IMR-90 (cell line): Measurements from ENCODE around the gene STAM. TPM values are rescaled to one million over a fixed set of nuclear protein-coding genes. Genes with fewer than 3 reads are reported as not detected.

Experiments
- ATAC-seq: fragments of 200-7000 bp; cut with Tn5 transposase; 2 replicates; pipeline ENCODE4 v1.9.1; 2020; ENCODE audit warnings: low read depth, mild to moderate bottlenecking, moderate library complexity
- BruUV-seq: library from RNA; stranded (reverse); fragments of 400-500 nt; replicated peaks from 2 replicates; lab custom pipeline; 2021; lab: Mats Ljungman, UMichigan
- CTCF ChIA-PET: fragments of 300-600 bp; formaldehyde crosslinking; extraction: SDS; loops from one replicate; lab custom pipeline; 2021; ENCODE audit warnings: antibody characterized with exemption; lab: Yijun Ruan, JAX
- POLR2A ChIA-PET: fragments of 300-600 bp; sonication (Branson Sonifier 250); formaldehyde crosslinking; loops from one replicate; lab custom pipeline; 2022; ENCODE audit warnings: antibody characterized with exemption; ENCODE audit not compliant: unreplicated experiment; lab: Charles Lee
- DNase-seq: peaks from one replicate; pipeline ENCODE4 v3.0.0; 2013
- H2AFZ ChIP-seq: replicated peaks from 2 replicates; pipeline ENCODE3; 2013; ENCODE audit warnings: low read length, mild to moderate bottlenecking; ENCODE audit not compliant: poor library complexity
- H2AK5ac ChIP-seq: 2 replicates; pipeline ENCODE4 v1.6.1; 2013; ENCODE audit warnings: low read depth, low read length, inconsistent platforms
- H2AK9ac ChIP-seq: replicated peaks from 2 replicates; pipeline ENCODE3; 2013; ENCODE audit warnings: mild to moderate bottlenecking, low read depth, low read length, moderate library complexity; ENCODE audit not compliant: poor library complexity
- H2BK120ac ChIP-seq: 2 replicates; pipeline ENCODE4 v1.6.1; 2013; ENCODE audit warnings: low read depth, low read length, inconsistent platforms
- H2BK15ac ChIP-seq: 3 replicates; pipeline ENCODE4 v1.6.1; 2013; ENCODE audit warnings: low read depth, low read length, inconsistent platforms
- H2BK20ac ChIP-seq: 2 replicates; pipeline ENCODE4 v1.6.1; 2013; ENCODE audit warnings: low read depth, mild to moderate bottlenecking, inconsistent platforms, low read length, moderate library complexity
- H2BK5ac ChIP-seq: 2 replicates; pipeline ENCODE4 v1.6.1; 2013; ENCODE audit warnings: mild to moderate bottlenecking, low read depth, low read length, inconsistent platforms; ENCODE audit not compliant: poor library complexity, severe bottlenecking
- H3K14ac ChIP-seq: replicated peaks from 2 replicates; pipeline ENCODE4 v1.6.1; 2013; ENCODE audit warnings: low read depth, low read length, inconsistent platforms
- H3K18ac ChIP-seq: 2 replicates; pipeline ENCODE4 v1.6.1; 2013; ENCODE audit warnings: low read depth, low read length, control low read depth
- H3K23ac ChIP-seq: 2 replicates; pipeline ENCODE4 v1.6.1; 2013; ENCODE audit warnings: low read depth, low read length, inconsistent platforms
- H3K27ac ChIP-seq: 2 replicates; pipeline ENCODE4 v1.5.1; 2013; ENCODE audit warnings: mild to moderate bottlenecking, control low read depth, low read length; ENCODE audit not compliant: insufficient read depth
- H3K27me3 ChIP-seq: 2 replicates; pipeline ENCODE4 v1.6.1; 2013; ENCODE audit warnings: low read length; ENCODE audit not compliant: control insufficient read depth, insufficient read depth
- H3K36me3 ChIP-seq: 2 replicates; pipeline ENCODE4 v1.6.1; 2013; ENCODE audit warnings: low read length, mixed read lengths; ENCODE audit not compliant: control insufficient read depth, insufficient read depth
- H3K4ac ChIP-seq: 2 replicates; pipeline ENCODE4 v1.6.1; 2013; ENCODE audit warnings: low read depth, low read length, inconsistent platforms
- H3K4me1 ChIP-seq: 2 replicates; pipeline ENCODE4 v1.6.1; 2013; ENCODE audit warnings: low read length, mixed read lengths; ENCODE audit not compliant: control insufficient read depth, insufficient read depth
- H3K4me2 ChIP-seq: 2 replicates; pipeline ENCODE4 v1.6.1; 2013; ENCODE audit warnings: low read depth, mild to moderate bottlenecking, control low read depth, low read length, moderate library complexity
- H3K4me3 ChIP-seq: 2 replicates; pipeline ENCODE4 v1.5.1; 2013; ENCODE audit warnings: low read depth, mild to moderate bottlenecking, control low read depth, low read length, moderate library complexity; ENCODE audit not compliant: insufficient read depth
- H3K56ac ChIP-seq: 2 replicates; pipeline ENCODE4 v1.6.1; 2013; ENCODE audit warnings: low read length, inconsistent platforms; ENCODE audit not compliant: insufficient read depth; ENCODE audit errors: extremely low read depth
- H3K79me1 ChIP-seq, 2 experiments: 2 replicates each; pipeline ENCODE4 v1.6.1; 2013; ENCODE audit warnings: low read length in 2 of 2, inconsistent platforms in 1 of 2, low read depth in 1 of 2
- H3K9ac ChIP-seq: 2 replicates; pipeline ENCODE4 v1.6.1; 2013; ENCODE audit warnings: low read depth, low read length, control low read depth
- H3K9me1 ChIP-seq: 2 replicates; pipeline ENCODE4 v1.6.1; 2013; ENCODE audit warnings: low read length, inconsistent platforms; ENCODE audit not compliant: insufficient read depth
- H3K9me3 ChIP-seq: 2 replicates; pipeline ENCODE4 v1.6.1; 2013; ENCODE audit warnings: low read length; ENCODE audit not compliant: control insufficient read depth, insufficient read depth
- H4K20me1 ChIP-seq: 2 replicates; pipeline ENCODE4 v1.6.1; 2013; ENCODE audit warnings: low read length, inconsistent platforms; ENCODE audit not compliant: insufficient read depth
- H4K5ac ChIP-seq: 2 replicates; pipeline ENCODE4 v1.6.1; 2013; ENCODE audit warnings: mild to moderate bottlenecking, low read depth, low read length, control low read depth
- H4K8ac ChIP-seq, 2 experiments: 2 replicates each; pipeline ENCODE4 v1.6.1; 2013; ENCODE audit warnings: low read depth in 2 of 2, low read length in 2 of 2, control low read depth in 1 of 2, inconsistent platforms in 1 of 2
- H4K91ac ChIP-seq: 2 replicates; pipeline ENCODE4 v1.6.1; 2013; ENCODE audit warnings: low read depth, low read length, inconsistent platforms; ENCODE audit not compliant: insufficient read depth
- BHLHE40 ChIP-seq: fragments of 150-350 bp; IDR thresholded peaks from 2 replicates; pipeline ENCODE4 v1.6.1; 2016; ENCODE audit warnings: mild to moderate bottlenecking, low read depth, low read length
- CEBPB ChIP-seq: IDR thresholded peaks from 2 replicates; pipeline ENCODE4 v1.6.1; 2012; ENCODE audit warnings: low read depth, low read length, improper control_type of control experiment
- CHD1 ChIP-seq: IDR thresholded peaks from 2 replicates; pipeline ENCODE4 v1.6.1; 2012; ENCODE audit warnings: low read depth, low read length, improper control_type of control experiment
- FOS ChIP-seq: fragments of 150-350 bp; IDR thresholded peaks from 2 replicates; pipeline ENCODE4 v1.6.1; 2016; ENCODE audit warnings: low read depth, low read length
- MAFK ChIP-seq: IDR thresholded peaks from 2 replicates; pipeline ENCODE4 v1.6.1; 2012; ENCODE audit warnings: low read depth, low read length, improper control_type of control experiment
- MAZ ChIP-seq: IDR thresholded peaks from 2 replicates; pipeline ENCODE4 v1.6.1; 2012; ENCODE audit warnings: low read depth, mild to moderate bottlenecking, low read length, improper control_type of control experiment, moderate library complexity, borderline replicate concordance
- MXI1 ChIP-seq: IDR thresholded peaks from 2 replicates; pipeline ENCODE4 v1.6.1; 2012; ENCODE audit warnings: low read depth, mild to moderate bottlenecking, low read length, moderate library complexity, borderline replicate concordance
- NFE2L2 ChIP-seq: fragments of 150-350 bp; IDR thresholded peaks from 2 replicates; pipeline ENCODE4 v1.6.1; 2016; ENCODE audit warnings: low read depth, mild to moderate bottlenecking, low read length
- POLR2A ChIP-seq: IDR thresholded peaks from 2 replicates; pipeline ENCODE4 v1.6.1; 2012; ENCODE audit warnings: mild to moderate bottlenecking, low read depth, low read length
- RAD21 ChIP-seq: IDR thresholded peaks from 2 replicates; pipeline ENCODE4 v1.6.1; 2012; ENCODE audit warnings: low read length, improper control_type of control experiment
- RCOR1 ChIP-seq: IDR thresholded peaks from 2 replicates; pipeline ENCODE4 v1.6.1; 2012; ENCODE audit warnings: mild to moderate bottlenecking, low read length, improper control_type of control experiment; ENCODE audit not compliant: insufficient replicate concordance
- RFX5 ChIP-seq: IDR thresholded peaks from 2 replicates; pipeline ENCODE4 v1.8.0; 2012; ENCODE audit warnings: low read depth, mild to moderate bottlenecking, low read length, moderate library complexity
- SMC3 ChIP-seq: fragments of 150-350 bp; IDR thresholded peaks from 2 replicates; pipeline ENCODE4 v1.6.1; 2016; ENCODE audit warnings: low read depth, mild to moderate bottlenecking, antibody characterized with exemption, low read length, moderate library complexity
- WGBS, 2 experiments: methylation state at CpG; one replicate each; pipeline versions ENCODE4 v1.1.5 to v1.1.7; 2013; ENCODE audit warnings: missing lambda C conversion rate in 2 of 2; ENCODE audit not compliant: insufficient read length in 1 of 2; ENCODE audit errors: extremely low coverage in 2 of 2; 5-methylcytosine and 5-hydroxymethylcytosine counted together
- dilution Hi-C: fragments of 300-500 bp; cut with HindIII; formaldehyde crosslinking; loops from one replicate; pipeline ENCODE4 v1.14.3; 2018; ENCODE audit warnings: low sequenced_read_pairs; ENCODE audit not compliant: unreplicated experiment
- in situ Hi-C: fragments of 300-500 bp; cut with MboI; formaldehyde crosslinking; loops from 3 replicates; pipeline ENCODE4 v1.14.3; 2019; ENCODE audit warnings: low sequenced_read_pairs, inconsistent platforms, mixed read lengths
- intact Hi-C: fragments of 100-400 bp; cut with micrococcal nuclease; formaldehyde crosslinking; loops from 2 replicates; pipeline ENCODE4 v1.10.0; 2022
- polyA plus RNA-seq, 3 experiments: library from polyadenylated mRNA; depleted of rRNA; stranded (reverse); fragments of >200 nt; gene quantifications; 2 replicates each; pipeline ENCODE4 v1.2.3, GENCODE V29; 2012; ENCODE audit warnings: low replicate concordance in 1 of 3
- total RNA-seq: library from RNA; depleted of rRNA; stranded (reverse); fragments of >200 nt; gene quantifications from 2 replicates; pipeline ENCODE4 v1.2.3, GENCODE V29; 2012
- TF ChIP-seq, protein P1 (sequence below): conservative IDR thresholded peaks from 2 replicates; pipeline ENCODE4 v1.5.1; 2012; ENCODE audit warnings: mild to moderate bottlenecking, low read depth, low read length, improper control_type of control experiment
- TF ChIP-seq, protein P2 (sequence below): fragments of 150-350 bp; IDR thresholded peaks from 2 replicates; pipeline ENCODE4 v1.6.1; 2017; ENCODE audit warnings: mild to moderate bottlenecking, antibody characterized with exemption, low read length, low read depth
- TF ChIP-seq, protein P3 (sequence below): fragments of 150-350 bp; IDR thresholded peaks from 2 replicates; pipeline ENCODE4 v1.6.1; 2016; ENCODE audit warnings: low read depth, mild to moderate bottlenecking, low read length, moderate library complexity, borderline replicate concordance

The STAM gene
- total and polyA plus RNA-seq, 2 of the 4 experiments (the other 2 are of a cell fraction): 22.9 to 23.3 TPM

DNA sequence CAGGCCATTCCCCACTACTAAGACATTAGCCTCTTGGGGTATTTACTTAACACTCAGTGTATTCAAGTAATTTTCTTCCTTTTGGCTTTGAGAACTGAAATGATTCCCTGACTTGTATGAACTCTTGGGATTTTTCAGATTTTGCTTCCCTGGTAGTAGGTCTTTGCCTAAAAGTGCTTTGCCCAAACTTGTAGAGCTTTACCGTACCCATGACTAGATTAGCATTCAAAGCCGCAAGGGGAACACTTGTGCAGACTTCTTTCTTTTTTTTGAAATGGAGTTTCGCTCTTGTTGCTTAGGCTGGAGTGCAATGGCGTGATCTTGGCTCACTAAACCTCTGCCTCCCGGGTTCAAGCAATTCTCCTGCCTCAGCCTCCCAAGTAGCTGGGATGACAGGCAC, 6.1 kb upstream of the STAM start:
- no peaks in the 10 kb centered on the region for H3K9me3 ChIP-seq
- H3K27ac ChIP-seq: no peak overlapping the region
- H3K9ac ChIP-seq: no peak overlapping the region
- no peak overlapping the region for H2BK20ac ChIP-seq
- H2BK120ac ChIP-seq: no peak overlapping the region
- H3K18ac ChIP-seq: no peak overlapping the region
- no peak overlapping the region for H2BK5ac ChIP-seq
- H2AK9ac ChIP-seq: no peak overlapping the region
- H4K91ac ChIP-seq: no peak overlapping the region
- peaks cover 10 to 15% of the 10 kb centered on the region in 2 experiments; a peak in 3 of 4 replicates for H3K79me1 ChIP-seq
- WGBS, 2 experiments: no CpG with 5 or more reads among the region's 5 CpGs
- no peaks in the 10 kb centered on the region for H3K36me3 ChIP-seq
- CTCF ChIA-PET: no interaction called here
- H4K8ac ChIP-seq: no peak overlapping the region
- no peaks in the 10 kb centered on the region for H3K9me1 ChIP-seq
- no peak overlapping the region for H2AK5ac ChIP-seq
- no peaks in the 10 kb centered on the region for H3K4me1 ChIP-seq
- no peak overlapping the region for H3K56ac ChIP-seq
- H3K4ac ChIP-seq: no peak overlapping the region
- H3K27me3 ChIP-seq: no peaks in the 10 kb centered on the region
- H4K5ac ChIP-seq: no peak overlapping the region
- DNase-seq (no peak), ATAC-seq (no peak)
- no peak overlapping the region for H3K14ac ChIP-seq
- intact Hi-C loops (no loop called here), in situ Hi-C loops (no loop called here), dilution Hi-C loops (no loop called here)
- H3K23ac ChIP-seq: no peak overlapping the region
- no peak overlapping the region for H3K4me2 ChIP-seq
- BruUV-seq: no TSS peak
- H3K4me3 ChIP-seq: no peak overlapping the region
- TF ChIP-seq, protein P1, sequence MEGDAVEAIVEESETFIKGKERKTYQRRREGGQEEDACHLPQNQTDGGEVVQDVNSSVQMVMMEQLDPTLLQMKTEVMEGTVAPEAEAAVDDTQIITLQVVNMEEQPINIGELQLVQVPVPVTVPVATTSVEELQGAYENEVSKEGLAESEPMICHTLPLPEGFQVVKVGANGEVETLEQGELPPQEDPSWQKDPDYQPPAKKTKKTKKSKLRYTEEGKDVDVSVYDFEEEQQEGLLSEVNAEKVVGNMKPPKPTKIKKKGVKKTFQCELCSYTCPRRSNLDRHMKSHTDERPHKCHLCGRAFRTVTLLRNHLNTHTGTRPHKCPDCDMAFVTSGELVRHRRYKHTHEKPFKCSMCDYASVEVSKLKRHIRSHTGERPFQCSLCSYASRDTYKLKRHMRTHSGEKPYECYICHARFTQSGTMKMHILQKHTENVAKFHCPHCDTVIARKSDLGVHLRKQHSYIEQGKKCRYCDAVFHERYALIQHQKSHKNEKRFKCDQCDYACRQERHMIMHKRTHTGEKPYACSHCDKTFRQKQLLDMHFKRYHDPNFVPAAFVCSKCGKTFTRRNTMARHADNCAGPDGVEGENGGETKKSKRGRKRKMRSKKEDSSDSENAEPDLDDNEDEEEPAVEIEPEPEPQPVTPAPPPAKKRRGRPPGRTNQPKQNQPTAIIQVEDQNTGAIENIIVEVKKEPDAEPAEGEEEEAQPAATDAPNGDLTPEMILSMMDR: no peak
- TF ChIP-seq BHLHE40 (no peak), NFE2L2 (no peak), MAFK (no peak), RCOR1 (no peak), MAZ (no peak), RFX5 (no peak), POLR2A (no peak), SMC3 (no peak), FOS (no peak), CEBPB (no peak), CHD1 (no peak), RAD21 (no peak), MXI1 (no peak)
- TF ChIP-seq, protein P2, sequence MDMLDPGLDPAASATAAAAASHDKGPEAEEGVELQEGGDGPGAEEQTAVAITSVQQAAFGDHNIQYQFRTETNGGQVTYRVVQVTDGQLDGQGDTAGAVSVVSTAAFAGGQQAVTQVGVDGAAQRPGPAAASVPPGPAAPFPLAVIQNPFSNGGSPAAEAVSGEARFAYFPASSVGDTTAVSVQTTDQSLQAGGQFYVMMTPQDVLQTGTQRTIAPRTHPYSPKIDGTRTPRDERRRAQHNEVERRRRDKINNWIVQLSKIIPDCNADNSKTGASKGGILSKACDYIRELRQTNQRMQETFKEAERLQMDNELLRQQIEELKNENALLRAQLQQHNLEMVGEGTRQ: no peak
- TF ChIP-seq, protein P3, sequence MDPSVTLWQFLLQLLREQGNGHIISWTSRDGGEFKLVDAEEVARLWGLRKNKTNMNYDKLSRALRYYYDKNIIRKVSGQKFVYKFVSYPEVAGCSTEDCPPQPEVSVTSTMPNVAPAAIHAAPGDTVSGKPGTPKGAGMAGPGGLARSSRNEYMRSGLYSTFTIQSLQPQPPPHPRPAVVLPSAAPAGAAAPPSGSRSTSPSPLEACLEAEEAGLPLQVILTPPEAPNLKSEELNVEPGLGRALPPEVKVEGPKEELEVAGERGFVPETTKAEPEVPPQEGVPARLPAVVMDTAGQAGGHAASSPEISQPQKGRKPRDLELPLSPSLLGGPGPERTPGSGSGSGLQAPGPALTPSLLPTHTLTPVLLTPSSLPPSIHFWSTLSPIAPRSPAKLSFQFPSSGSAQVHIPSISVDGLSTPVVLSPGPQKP: no peak
- POLR2A ChIA-PET: no interaction called here
- no peak overlapping the region for H2BK15ac ChIP-seq
- H4K20me1 ChIP-seq: no peaks in the 10 kb centered on the region
- no peak overlapping the region for H2AFZ ChIP-seq
